A673 (cell line): Measurements from ENCODE around the gene TRMT11.

Source experiments
- EZH2 ChIP-seq: fragments of 200-600 bp; sonication (generic); IDR thresholded peaks from 2 replicates; pipeline ENCODE4 v1.6.1; 2017; ENCODE audit warnings: borderline replicate concordance, low read depth, mild to moderate bottlenecking, mixed read lengths, antibody characterized with exemption, low read length; ENCODE audit not compliant: poor library complexity, severe bottlenecking
- TF ChIP-seq, protein P1 (sequence below): fragments of 300-800, 200-600 bp; sonication (generic); conservative IDR thresholded peaks from 2 replicates; pipeline ENCODE4 v1.5.1; 2017; ENCODE audit warnings: low read depth, mild to moderate bottlenecking, antibody characterized with exemption, low read length, moderate library complexity, mixed read lengths

- TF ChIP-seq, protein P1, sequence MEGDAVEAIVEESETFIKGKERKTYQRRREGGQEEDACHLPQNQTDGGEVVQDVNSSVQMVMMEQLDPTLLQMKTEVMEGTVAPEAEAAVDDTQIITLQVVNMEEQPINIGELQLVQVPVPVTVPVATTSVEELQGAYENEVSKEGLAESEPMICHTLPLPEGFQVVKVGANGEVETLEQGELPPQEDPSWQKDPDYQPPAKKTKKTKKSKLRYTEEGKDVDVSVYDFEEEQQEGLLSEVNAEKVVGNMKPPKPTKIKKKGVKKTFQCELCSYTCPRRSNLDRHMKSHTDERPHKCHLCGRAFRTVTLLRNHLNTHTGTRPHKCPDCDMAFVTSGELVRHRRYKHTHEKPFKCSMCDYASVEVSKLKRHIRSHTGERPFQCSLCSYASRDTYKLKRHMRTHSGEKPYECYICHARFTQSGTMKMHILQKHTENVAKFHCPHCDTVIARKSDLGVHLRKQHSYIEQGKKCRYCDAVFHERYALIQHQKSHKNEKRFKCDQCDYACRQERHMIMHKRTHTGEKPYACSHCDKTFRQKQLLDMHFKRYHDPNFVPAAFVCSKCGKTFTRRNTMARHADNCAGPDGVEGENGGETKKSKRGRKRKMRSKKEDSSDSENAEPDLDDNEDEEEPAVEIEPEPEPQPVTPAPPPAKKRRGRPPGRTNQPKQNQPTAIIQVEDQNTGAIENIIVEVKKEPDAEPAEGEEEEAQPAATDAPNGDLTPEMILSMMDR = no peak
- TF ChIP-seq EZH2 = no peak
Observed at GRCh38 chr6:126067073-126067472, 80.7 kb downstream of the TRMT11 start.
